Neural progenitor cell (in vitro differentiated cells): Measurements from ENCODE around the gene TULP1. TPM values are rescaled to one million over a fixed set of nuclear protein-coding genes. Genes with fewer than 3 reads are reported as not detected.

Source experiments
- DNase-seq: peaks from one replicate; pipeline ENCODE4 v3.0.0-alpha.2; 2016; ENCODE audit warnings: low spot score
- H2AFZ ChIP-seq: fragments of 200-600 bp; sonication (generic); replicated peaks from 2 replicates; pipeline ENCODE4 v1.6.1; 2016; ENCODE audit warnings: antibody characterized with exemption
- H3F3A ChIP-seq: fragments of 200-600 bp; sonication (generic); 2 replicates; pipeline ENCODE4 v1.6.1; 2016; ENCODE audit warnings: antibody characterized with exemption, low read depth
- H3K27ac ChIP-seq: fragments of 200-600 bp; sonication (generic); 2 replicates; pipeline ENCODE4 v1.5.1; 2016; ENCODE audit warnings: mild to moderate bottlenecking
- H3K27me3 ChIP-seq: fragments of 200-600 bp; sonication (generic); 2 replicates; pipeline ENCODE4 v1.6.1; 2016; ENCODE audit warnings: mild to moderate bottlenecking, moderate library complexity
- H3K36me3 ChIP-seq: fragments of 200-600 bp; sonication (generic); 2 replicates; pipeline ENCODE4 v1.5.1; 2016
- H3K4me1 ChIP-seq: fragments of 200-600 bp; sonication (generic); 2 replicates; pipeline ENCODE4 v1.6.1; 2016; ENCODE audit warnings: mixed run types
- H3K4me2 ChIP-seq: fragments of 200-600 bp; sonication (generic); 2 replicates; pipeline ENCODE4 v1.6.1; 2016
- H3K4me3 ChIP-seq: fragments of 200-600 bp; sonication (generic); 2 replicates; pipeline ENCODE4 v1.5.1; 2016
- H3K79me2 ChIP-seq: fragments of 200-600 bp; sonication (generic); 2 replicates; pipeline ENCODE4 v1.6.1; 2016; ENCODE audit warnings: low read depth
- H3K9ac ChIP-seq: fragments of 200-600 bp; sonication (generic); 2 replicates; pipeline ENCODE4 v1.6.1; 2016
- H3K9me3 ChIP-seq: fragments of 200-600 bp; sonication (generic); 2 replicates; pipeline ENCODE4 v1.5.1; 2016; ENCODE audit warnings: low read depth
- H4K20me1 ChIP-seq: fragments of 200-600 bp; sonication (generic); 2 replicates; pipeline ENCODE4 v1.6.1; 2016; ENCODE audit warnings: low read depth
- H3K27ac Mint-ChIP-seq: 3 replicates; pipeline ENCODE4 v1.8.0; 2021; ENCODE audit warnings: mixed read lengths
- H3K27me3 Mint-ChIP-seq: 2 replicates; pipeline ENCODE4 v1.8.0; 2022; ENCODE audit warnings: low read depth, mild to moderate bottlenecking, inconsistent platforms, moderate library complexity, mixed read lengths; ENCODE audit not compliant: insufficient read depth
- H3K36me3 Mint-ChIP-seq: 3 replicates; pipeline ENCODE4 v1.8.0; 2021; ENCODE audit warnings: mixed read lengths
- H3K4me1 Mint-ChIP-seq: 3 replicates; pipeline ENCODE4 v1.8.0; 2021; ENCODE audit warnings: mixed read lengths
- H3K4me3 Mint-ChIP-seq: 3 replicates; pipeline ENCODE4 v1.8.0; 2021; ENCODE audit warnings: mild to moderate bottlenecking, moderate library complexity, mixed read lengths
- H3K9me3 Mint-ChIP-seq: 3 replicates; pipeline ENCODE4 v1.8.0; 2020; ENCODE audit warnings: mixed read lengths
- CTCF ChIP-seq: fragments of 200-600 bp; sonication (generic); IDR thresholded peaks from 2 replicates; pipeline ENCODE4 v1.5.1; 2017; ENCODE audit warnings: antibody characterized with exemption, mild to moderate bottlenecking
- EZH2 ChIP-seq: fragments of 200-600 bp; sonication (generic); IDR thresholded peaks from 2 replicates; pipeline ENCODE4 v1.6.1; 2017; ENCODE audit warnings: antibody characterized with exemption, mild to moderate bottlenecking, moderate library complexity
- EZH2phosphoT487 ChIP-seq: fragments of 200-600 bp; sonication (generic); IDR thresholded peaks from 2 replicates; pipeline ENCODE4 v1.6.1; 2017; ENCODE audit warnings: antibody characterized with exemption
- total RNA-seq: library from RNA; depleted of rRNA; stranded (reverse); fragments of >200 nt; gene quantifications from 2 replicates; pipeline ENCODE4 v1.2.3, GENCODE V29; 2015; ENCODE audit warnings: low replicate concordance

The TULP1 gene
- total RNA-seq, 1 donor from 2014 or later, result not detected

- H4K20me1 ChIP-seq, result peaks cover 60% of the 10 kb centered on the region
These were observed 42.7 kb downstream of the TULP1 start for GRCh38 chr6:35469751-35470662.

GRCh38 chr6:35468980-35469750, 43.5 kb downstream of the TULP1 start:
- peak overlapping the region; percentile 94 for H3K9ac ChIP-seq
- H3K27me3 ChIP-seq, result peaks cover 6% of the 10 kb centered on the region
- peaks cover 72% of the 10 kb centered on the region for H3F3A ChIP-seq
- DNase-seq, result no peak
- Mint-ChIP-seq H3K36me3 (peaks cover 28% of the 10 kb centered on the region), H3K27ac (peak overlapping the region; percentile 96), H3K4me1 (peaks cover 32% of the 10 kb centered on the region), H3K9me3 (no peaks in the 10 kb centered on the region), H3K4me3 (peak overlapping the region; percentile 93), H3K27me3 (peaks cover 13% of the 10 kb centered on the region)
- peaks cover 56% of the 10 kb centered on the region for H4K20me1 ChIP-seq
- peak overlapping the region; percentile 84 for H3K27ac ChIP-seq
- H3K9me3 ChIP-seq, result no peaks in the 10 kb centered on the region
- no peak for TF ChIP-seq EZH2phosphoT487
- no peak for TF ChIP-seq CTCF
- TF ChIP-seq EZH2, result no peak
- H3K4me2 ChIP-seq, result peak overlapping the region; percentile 99
- H3K79me2 ChIP-seq, result peaks cover 45% of the 10 kb centered on the region
- H3K36me3 ChIP-seq, result no peaks in the 10 kb centered on the region
- peak overlapping the region; percentile 81 for H3K4me3 ChIP-seq
- peaks cover 19% of the 10 kb centered on the region for H3K4me1 ChIP-seq
- no peak overlapping the region for H2AFZ ChIP-seq

More at GRCh38 chr6:35469751-35470662, 42.7 kb downstream of the TULP1 start:
- Histone ChIP-seq H3K9me3 (no peaks in the 10 kb centered on the region), H3K27ac (peak overlapping the region; percentile 44), H3K27me3 (peaks cover 6% of the 10 kb centered on the region), H3K4me1 (peaks cover 19% of the 10 kb centered on the region), H3K9ac (peak overlapping the region; percentile 94), H3K79me2 (peaks cover 45% of the 10 kb centered on the region), H2AFZ (no peak overlapping the region), H3K36me3 (no peaks in the 10 kb centered on the region), H3K4me2 (peak overlapping the region; percentile 99), H3K4me3 (peak overlapping the region; percentile 81), H3F3A (peaks cover 72% of the 10 kb centered on the region)
- Mint-ChIP-seq H3K4me3 (peak overlapping the region; percentile 93), H3K27me3 (peaks cover 13% of the 10 kb centered on the region), H3K27ac (peak overlapping the region; percentile 84), H3K36me3 (peaks cover 31% of the 10 kb centered on the region), H3K4me1 (peaks cover 32% of the 10 kb centered on the region), H3K9me3 (no peaks in the 10 kb centered on the region)
- no peak for DNase-seq
- TF ChIP-seq EZH2phosphoT487, result no peak
- no peak for TF ChIP-seq CTCF
- TF ChIP-seq EZH2, result no peak

- H4K20me1 ChIP-seq, result peaks cover 50% of the 10 kb centered on the region
- H3K79me2 ChIP-seq, result peaks cover 45% of the 10 kb centered on the region
- Mint-ChIP-seq H3K4me1 (peaks cover 32% of the 10 kb centered on the region), H3K27me3 (peaks cover 13% of the 10 kb centered on the region), H3K4me3 (peak within 1 kb of the TSS; percentile 93), H3K27ac (peak within 1 kb of the TSS; percentile 96), H3K36me3 (peaks cover 32% of the 10 kb centered on the region), H3K9me3 (no peaks in the 10 kb centered on the region)
- peak; percentile 98 for DNase-seq
- peak within 1 kb of the TSS; percentile 86 for H2AFZ ChIP-seq
- peak within 1 kb of the TSS; percentile 84 for H3K27ac ChIP-seq
- peak within 1 kb of the TSS; percentile 81 for H3K4me3 ChIP-seq
- H3K9ac ChIP-seq, result peak within 1 kb of the TSS; percentile 94
- peaks cover 19% of the 10 kb centered on the region for H3K4me1 ChIP-seq
- no peaks in the 10 kb centered on the region for H3K9me3 ChIP-seq
- no peaks in the 10 kb centered on the region for H3K36me3 ChIP-seq
- TF ChIP-seq EZH2, result peak; percentile 57
- peak; percentile 95 for TF ChIP-seq CTCF
- no peak for TF ChIP-seq EZH2phosphoT487
- H3K4me2 ChIP-seq, result peak within 1 kb of the TSS; percentile 99
- H3F3A ChIP-seq, result peaks cover 64% of the 10 kb centered on the region
- H3K27me3 ChIP-seq, result peaks cover 6% of the 10 kb centered on the region
These were observed 44.3 kb downstream of the TULP1 start, which contains the start of gene RPL10A for GRCh38 chr6:35468181-35468979. Gene RPL10A, plus strand, starts transcription at chr6:35468401. Its CDS starts 34 bp downstream, at chr6:35468435.
